ENCODE measurements around the gene DONSON.

GRCh38 chr21:33567914-33568313, 20.6 kb downstream of the DONSON start:
- TF ChIP-seq, protein P1, sequence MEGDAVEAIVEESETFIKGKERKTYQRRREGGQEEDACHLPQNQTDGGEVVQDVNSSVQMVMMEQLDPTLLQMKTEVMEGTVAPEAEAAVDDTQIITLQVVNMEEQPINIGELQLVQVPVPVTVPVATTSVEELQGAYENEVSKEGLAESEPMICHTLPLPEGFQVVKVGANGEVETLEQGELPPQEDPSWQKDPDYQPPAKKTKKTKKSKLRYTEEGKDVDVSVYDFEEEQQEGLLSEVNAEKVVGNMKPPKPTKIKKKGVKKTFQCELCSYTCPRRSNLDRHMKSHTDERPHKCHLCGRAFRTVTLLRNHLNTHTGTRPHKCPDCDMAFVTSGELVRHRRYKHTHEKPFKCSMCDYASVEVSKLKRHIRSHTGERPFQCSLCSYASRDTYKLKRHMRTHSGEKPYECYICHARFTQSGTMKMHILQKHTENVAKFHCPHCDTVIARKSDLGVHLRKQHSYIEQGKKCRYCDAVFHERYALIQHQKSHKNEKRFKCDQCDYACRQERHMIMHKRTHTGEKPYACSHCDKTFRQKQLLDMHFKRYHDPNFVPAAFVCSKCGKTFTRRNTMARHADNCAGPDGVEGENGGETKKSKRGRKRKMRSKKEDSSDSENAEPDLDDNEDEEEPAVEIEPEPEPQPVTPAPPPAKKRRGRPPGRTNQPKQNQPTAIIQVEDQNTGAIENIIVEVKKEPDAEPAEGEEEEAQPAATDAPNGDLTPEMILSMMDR (IDR thresholded peaks at IDR 0.05; ENCODE audit: low read depth, low read length): no peak
- TF ChIP-seq MAX (IDR thresholded peaks at IDR 0.05; ENCODE audit: low read depth, low read length) (no peak), MYC (IDR thresholded peaks at IDR 0.05; ENCODE audit: low read depth, low read length) (no peak), POLR2A (IDR thresholded peaks at IDR 0.05; ENCODE audit: extremely low read depth, insufficient read length) (no peak)
